Hepatocyte (in vitro differentiated cells): ENCODE measurements around the gene PLOD2. TPM values are rescaled to one million over a fixed set of nuclear protein-coding genes. Genes with fewer than 3 reads are reported as not detected.
A peak's percentile ranks its signal among the peaks of the same experiment; 100 is the strongest.

ENCODE experiments used
- DNase-seq: peaks from one replicate; pipeline ENCODE4 v3.0.0-alpha.2; 2016; ENCODE audit warnings: low spot score
- H2AFZ ChIP-seq: fragments of 200-600 bp; sonication (generic); 2 replicates; pipeline ENCODE4 v1.6.0; 2016; ENCODE audit warnings: antibody characterized with exemption, mild to moderate bottlenecking
- H3K27ac ChIP-seq: fragments of 200-600 bp; sonication (generic); 2 replicates; pipeline ENCODE4 v1.5.1; 2016; ENCODE audit warnings: mild to moderate bottlenecking
- H3K27me3 ChIP-seq: fragments of 200-600 bp; sonication (generic); 2 replicates; pipeline ENCODE4 v1.6.1; 2016
- H3K36me3 ChIP-seq: fragments of 200-600 bp; sonication (generic); replicated peaks from 2 replicates; pipeline ENCODE4 v1.5.1; 2016; ENCODE audit warnings: low read depth; ENCODE audit not compliant: insufficient read depth
- H3K4me1 ChIP-seq: fragments of 200-600 bp; sonication (generic); 2 replicates; pipeline ENCODE4 v1.5.1; 2016; ENCODE audit warnings: mild to moderate bottlenecking, moderate library complexity; ENCODE audit not compliant: insufficient read depth
- H3K4me2 ChIP-seq: fragments of 200-600 bp; sonication (generic); 2 replicates; pipeline ENCODE4 v1.6.0; 2016
- H3K4me3 ChIP-seq: fragments of 200-600 bp; sonication (generic); 2 replicates; pipeline ENCODE4 v1.5.1; 2016; ENCODE audit warnings: mild to moderate bottlenecking
- H3K79me2 ChIP-seq: fragments of 200-600 bp; sonication (generic); 2 replicates; pipeline ENCODE4 v1.6.0; 2017; ENCODE audit warnings: mild to moderate bottlenecking
- H3K9me2 ChIP-seq: fragments of 200-600 bp; sonication (generic); replicated peaks from 2 replicates; pipeline ENCODE4 v1.6.0; 2017; ENCODE audit warnings: mild to moderate bottlenecking; ENCODE audit not compliant: insufficient read depth
- H3K9me3 ChIP-seq: fragments of 200-600 bp; sonication (generic); 2 replicates; pipeline ENCODE4 v1.5.1; 2016; ENCODE audit warnings: low read depth, mild to moderate bottlenecking
- H4K20me1 ChIP-seq: fragments of 200-600 bp; sonication (generic); 2 replicates; pipeline ENCODE4 v1.6.0; 2016; ENCODE audit warnings: mild to moderate bottlenecking; ENCODE audit not compliant: insufficient read depth, poor library complexity, severe bottlenecking
- CTCF ChIP-seq: fragments of 200-600 bp; sonication (generic); IDR thresholded peaks from 2 replicates; pipeline ENCODE4 v1.5.1; 2016; ENCODE audit warnings: antibody characterized with exemption, mild to moderate bottlenecking; ENCODE audit not compliant: poor library complexity
- EZH2 ChIP-seq: fragments of 200-600 bp; sonication (generic); IDR thresholded peaks from 2 replicates; pipeline ENCODE4 v1.6.1; 2016; ENCODE audit warnings: antibody characterized with exemption, mild to moderate bottlenecking, borderline replicate concordance
- EZH2phosphoT487 ChIP-seq: fragments of 200-600 bp; sonication (generic); IDR thresholded peaks from one replicate; pipeline ENCODE4 v1.6.1; 2018; ENCODE audit warnings: antibody characterized with exemption, mild to moderate bottlenecking, low read depth, moderate library complexity; ENCODE audit not compliant: unreplicated experiment, severe bottlenecking
- WGBS: methylation state at CpG from one replicate; pipeline ENCODE4 v1.1.6; 2016; ENCODE audit warnings: low lambda C conversion rate; ENCODE audit errors: missing lambda C conversion rate; 5-methylcytosine and 5-hydroxymethylcytosine counted together
- polyA plus RNA-seq: library from polyadenylated mRNA; unstranded; fragments of >200 nt; fragmentation: Nextera tagmentation; extraction: Ambion mirVana; gene quantifications from 2 replicates; pipeline ENCODE4 v1.2.1, GENCODE V29; 2016
- total RNA-seq: library from RNA; depleted of rRNA; stranded (reverse); fragments of >200 nt; gene quantifications from 2 replicates; pipeline ENCODE4 v1.2.3, GENCODE V29; 2014

Gene PLOD2
- total and polyA plus RNA-seq, 2 experiments from 2014 or later: 97.3 to 148 TPM

GRCh38 chr3:146156666-146157314 lies 4.2 kb downstream of the PLOD2 start:
- Histone ChIP-seq H3K4me1 (peaks cover 20% of the 10 kb centered on the region), H3K36me3 (no peaks in the 10 kb centered on the region), H2AFZ (no peak overlapping the region), H3K79me2 (peaks cover 87% of the 10 kb centered on the region), H3K27ac (peak overlapping the region; percentile 42), H4K20me1 (no peaks in the 10 kb centered on the region), H3K9me2 (no peaks in the 10 kb centered on the region), H3K4me2 (peak overlapping the region; percentile 80), H3K4me3 (no peak overlapping the region), H3K27me3 (no peaks in the 10 kb centered on the region), H3K9me3 (no peaks in the 10 kb centered on the region)
- TF ChIP-seq EZH2: no peak
- no peak for TF ChIP-seq EZH2phosphoT487
- no peak for TF ChIP-seq CTCF
- DNase-seq: no peak
- 70% methylated on average over 3 of the region's 3 CpGs for WGBS

- no peaks in the 10 kb centered on the region for H3K9me3 ChIP-seq
- H3K79me2 ChIP-seq: peaks cover 94% of the 10 kb centered on the region
- peak overlapping the region; percentile 42 for H3K27ac ChIP-seq
- no peak overlapping the region for H3K4me3 ChIP-seq
- 51% methylated on average over 4 of the region's 4 CpGs for WGBS
- H3K27me3 ChIP-seq: no peaks in the 10 kb centered on the region
- H3K4me2 ChIP-seq: peak overlapping the region; percentile 80
- TF ChIP-seq EZH2 (no peak), EZH2phosphoT487 (no peak), CTCF (no peak)
- no peak overlapping the region for H2AFZ ChIP-seq
- DNase-seq: no peak
- no peaks in the 10 kb centered on the region for H3K36me3 ChIP-seq
- H3K9me2 ChIP-seq: no peaks in the 10 kb centered on the region
- peaks cover 19% of the 10 kb centered on the region for H3K4me1 ChIP-seq
- no peaks in the 10 kb centered on the region for H4K20me1 ChIP-seq
Observed at GRCh38 chr3:146156095-146156494, 4.9 kb downstream of the PLOD2 start.

- WGBS: 26% methylated on average over 2 of the region's 2 CpGs
- no peak overlapping the region for H3K27ac ChIP-seq
Observed at GRCh38 chr3:146154995-146155394, 6.0 kb downstream of the PLOD2 start.

More at GRCh38 chr3:146154995-146155394, 6.0 kb downstream of the PLOD2 start:
- DNase-seq: no peak
- no peak overlapping the region for H3K4me3 ChIP-seq
- no peak overlapping the region for H2AFZ ChIP-seq
- H3K9me3 ChIP-seq: no peaks in the 10 kb centered on the region
- H4K20me1 ChIP-seq: no peaks in the 10 kb centered on the region
- no peaks in the 10 kb centered on the region for H3K36me3 ChIP-seq
- H3K4me2 ChIP-seq: peak overlapping the region; percentile 80
- TF ChIP-seq EZH2phosphoT487 (no peak), CTCF (no peak), EZH2 (no peak)
- H3K4me1 ChIP-seq: peaks cover 19% of the 10 kb centered on the region
- H3K9me2 ChIP-seq: no peaks in the 10 kb centered on the region
- H3K27me3 ChIP-seq: no peaks in the 10 kb centered on the region
- peaks cover 98% of the 10 kb centered on the region for H3K79me2 ChIP-seq
